Measurements from ENCODE around the gene PCCA. TPM values are rescaled to one million over a fixed set of nuclear protein-coding genes. Genes with fewer than 3 reads are reported as not detected.

Gene PCCA
- total RNA-seq, 4 donors from 2014 or later, result 29.5 to 55.5 (median 38.3) TPM

- 97 to 99% methylated on average over 4 of the region's 4 CpGs for WGBS, 2 donors
- no peak for TF ChIP-seq CTCF (IDR thresholded peaks at IDR 0.05)
- TF ChIP-seq EP300 (IDR thresholded peaks at IDR 0.05), result no peak
- TF ChIP-seq POLR2A (IDR thresholded peaks at IDR 0.05), result no peak
- Histone ChIP-seq H3K27ac (no peak overlapping the region), H3K4me3 (no peak overlapping the region), H3K4me1 (no peaks in the 10 kb centered on the region), H3K27me3 (no peaks in the 10 kb centered on the region), H3K9me3 (no peaks in the 10 kb centered on the region), H3K36me3 (no peaks in the 10 kb centered on the region)
- DNase-seq (ENCODE audit: low spot score in 2 of 2), result no peak
These were observed 211.8 kb downstream of the PCCA start for GRCh38 chr13:100300708-100301107.

- Histone ChIP-seq H3K9me3 (no peaks in the 10 kb centered on the region), H3K27me3 (no peaks in the 10 kb centered on the region), H3K36me3 (no peaks in the 10 kb centered on the region), H3K27ac (no peak overlapping the region), H3K4me3 (no peak overlapping the region), H3K4me1 (no peaks in the 10 kb centered on the region)
- 81 to 89% methylated on average over 5 of the region's 5 CpGs for WGBS, 2 donors
- DNase-seq (ENCODE audit: low spot score in 2 of 2), result no peak
- TF ChIP-seq EP300 (IDR thresholded peaks at IDR 0.05) (no peak), CTCF (IDR thresholded peaks at IDR 0.05) (no peak), POLR2A (IDR thresholded peaks at IDR 0.05) (no peak)
These were observed 212.5 kb downstream of the PCCA start for GRCh38 chr13:100301418-100301817.

- Histone ChIP-seq H3K9me3 (no peaks in the 10 kb centered on the region), H3K36me3 (no peaks in the 10 kb centered on the region), H3K4me3 (no peak overlapping the region), H3K27me3 (no peaks in the 10 kb centered on the region), H3K27ac (no peak overlapping the region), H3K4me1 (no peaks in the 10 kb centered on the region)
- 86 to 87% methylated on average over 2 of the region's 2 CpGs for WGBS, 2 donors
- DNase-seq (ENCODE audit: low spot score in 2 of 2), result no peak
- TF ChIP-seq CTCF (IDR thresholded peaks at IDR 0.05), result no peak
- TF ChIP-seq EP300 (IDR thresholded peaks at IDR 0.05), result no peak
- no peak for TF ChIP-seq POLR2A (IDR thresholded peaks at IDR 0.05)
These were observed 213.5 kb downstream of the PCCA start for GRCh38 chr13:100302391-100302790.

- DNase-seq (ENCODE audit: low spot score in 2 of 2), result no peak
- Histone ChIP-seq H3K36me3 (no peaks in the 10 kb centered on the region), H3K4me3 (no peak overlapping the region), H3K4me1 (no peaks in the 10 kb centered on the region), H3K27me3 (no peaks in the 10 kb centered on the region), H3K27ac (no peak overlapping the region), H3K9me3 (no peaks in the 10 kb centered on the region)
- 88 to 91% methylated on average over 2 of the region's 2 CpGs for WGBS, 2 donors
- TF ChIP-seq POLR2A (IDR thresholded peaks at IDR 0.05), result no peak
- TF ChIP-seq EP300 (IDR thresholded peaks at IDR 0.05), result no peak
- no peak for TF ChIP-seq CTCF (IDR thresholded peaks at IDR 0.05)
These were observed 215.3 kb downstream of the PCCA start for GRCh38 chr13:100304229-100304628.

- no peaks in the 10 kb centered on the region for H3K4me1 ChIP-seq
- H3K27me3 ChIP-seq, result no peaks in the 10 kb centered on the region
- H3K4me3 ChIP-seq, result no peak overlapping the region
- H3K9me3 ChIP-seq, result no peaks in the 10 kb centered on the region
- no peak for DNase-seq (ENCODE audit: low spot score in 2 of 2)
- TF ChIP-seq POLR2A (IDR thresholded peaks at IDR 0.05), result no peak
- TF ChIP-seq EP300 (IDR thresholded peaks at IDR 0.05), result no peak
- no peak overlapping the region for H3K27ac ChIP-seq
- H3K36me3 ChIP-seq, result peaks cover 0 to 7% (median 0%) of the 10 kb centered on the region in 3 donors
- WGBS, 2 donors, result 74 to 79% methylated on average over 2 of the region's 2 CpGs
These were observed 216.5 kb downstream of the PCCA start for GRCh38 chr13:100305398-100305797.

DNA sequence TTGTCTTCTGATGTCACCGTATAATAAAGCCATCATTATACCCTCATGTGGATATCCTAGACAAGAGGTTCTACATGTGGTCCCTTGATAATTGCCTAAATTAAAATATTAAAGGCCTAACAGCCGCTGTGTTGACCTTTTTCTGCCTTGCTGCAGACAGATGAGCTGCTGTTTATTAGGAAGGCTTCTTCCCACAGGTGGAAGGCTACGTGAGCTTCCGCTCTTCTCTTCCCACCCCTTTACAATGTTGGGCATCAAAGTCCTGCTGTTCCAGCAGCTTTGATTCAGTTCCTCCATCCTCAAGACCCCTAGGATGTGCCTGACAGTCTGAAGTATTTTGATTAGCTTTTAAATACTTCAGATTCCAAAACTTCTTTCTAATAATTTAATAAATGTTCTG is 217.1 kb downstream of the PCCA start:
- Histone ChIP-seq H3K9me3 (no peaks in the 10 kb centered on the region), H3K36me3 (peaks cover 0 to 10% (median 0%) of the 10 kb centered on the region in 3 donors), H3K27me3 (no peaks in the 10 kb centered on the region), H3K4me3 (no peak overlapping the region), H3K27ac (no peak overlapping the region), H3K4me1 (no peaks in the 10 kb centered on the region)
- TF ChIP-seq EP300 (IDR thresholded peaks at IDR 0.05), result no peak
- no peak for TF ChIP-seq CTCF (IDR thresholded peaks at IDR 0.05)
- no peak for TF ChIP-seq POLR2A (IDR thresholded peaks at IDR 0.05)
- DNase-seq (ENCODE audit: low spot score in 2 of 2), result no peak
- WGBS, 2 donors, result 71 to 78% methylated on average over 4 of the region's 4 CpGs

Data from tibial nerve (tissue), 4 donors.